GM12864 (cell line): ENCODE data around the gene BRD9.

Source experiments
- DNase-seq: peaks from one replicate; pipeline ENCODE4 v3.0.0-alpha.2; 2011; ENCODE audit warnings: low read depth
- H3K4me3 ChIP-seq: 2 replicates; pipeline ENCODE4 v1.5.1; 2011; ENCODE audit warnings: mild to moderate bottlenecking, low read depth, low read length, control low read depth
- CTCF ChIP-seq: IDR thresholded peaks from 2 replicates; pipeline ENCODE4 v1.5.1; 2011; ENCODE audit warnings: low read depth, mild to moderate bottlenecking, moderate library complexity, low read length, control low read depth, inconsistent platforms; ENCODE audit errors: missing control alignments

Gene BRD9

GRCh38 chr5:905139-905642, 12.6 kb upstream of the BRD9 start:
- DNase-seq, result no peak
- H3K4me3 ChIP-seq, result no peak overlapping the region
- no peak for TF ChIP-seq CTCF

GRCh38 chr5:903756-904096, 11.1 kb upstream of the BRD9 start:
- no peak for TF ChIP-seq CTCF
- H3K4me3 ChIP-seq, result no peak overlapping the region
- no peak for DNase-seq

GRCh38 chr5:902129-902916, 9.7 kb upstream of the BRD9 start:
- no peak for TF ChIP-seq CTCF
- H3K4me3 ChIP-seq, result no peak overlapping the region
- no peak for DNase-seq

- no peak for TF ChIP-seq CTCF
- no peak overlapping the region for H3K4me3 ChIP-seq
- DNase-seq, result no peak
Observed at GRCh38 chr5:900781-901180, 8.2 kb upstream of the BRD9 start.

GRCh38 chr5:893711-894110, 1.1 kb upstream of the BRD9 start:
- peak overlapping the region; percentile 97 for H3K4me3 ChIP-seq
- DNase-seq, result no peak
- TF ChIP-seq CTCF, result no peak

- DNase-seq, result no peak
- TF ChIP-seq CTCF, result no peak
- H3K4me3 ChIP-seq, result peak overlapping the region; percentile 97
Observed at GRCh38 chr5:893137-893506, 521 bp upstream of the BRD9 start.

GRCh38 chr5:891837-892393, 686 bp downstream of the BRD9 start:
- no peak for DNase-seq
- no peak for TF ChIP-seq CTCF
- H3K4me3 ChIP-seq, result peak overlapping the region; percentile 97
